HL-60 (cell line): ENCODE measurements around the gene IFIT1B.

Experiments
- DNase-seq, 2 experiments: peaks; one replicate each; pipeline ENCODE4 v3.0.0-alpha.2; 2010 to 2020; ENCODE audit warnings: low read depth in 1 of 2, low spot score in 1 of 2
- H3K27ac ChIP-seq: fragments of 250-450 bp; sonication (Bioruptor Pico); replicated peaks from 2 replicates; pipeline ENCODE4 v1.5.1; 2020; ENCODE audit warnings: mild to moderate bottlenecking, moderate library complexity
- H3K27me3 ChIP-seq: fragments of 250-450 bp; sonication (Bioruptor Pico); 2 replicates; pipeline ENCODE4 v1.5.1; 2021; ENCODE audit warnings: mild to moderate bottlenecking, moderate library complexity; ENCODE audit not compliant: insufficient read depth, poor library complexity, severe bottlenecking
- H3K4me3 ChIP-seq: replicated peaks from 2 replicates; pipeline ENCODE4 v1.5.1; 2011; ENCODE audit warnings: mild to moderate bottlenecking, control low read depth, low read length; ENCODE audit not compliant: insufficient read depth
- GABPA ChIP-seq: IDR thresholded peaks from 2 replicates; pipeline ENCODE4 v1.6.1; 2012; ENCODE audit warnings: low read depth
- POLR2AphosphoS5 ChIP-seq: IDR thresholded peaks from 2 replicates; pipeline ENCODE4 v1.6.1; 2012; ENCODE audit warnings: low read depth
- SPI1 ChIP-seq: IDR thresholded peaks from 2 replicates; pipeline ENCODE4 v1.6.1; 2012; ENCODE audit warnings: low read depth, mild to moderate bottlenecking, borderline replicate concordance
- TF ChIP-seq, protein P1 (sequence below): IDR thresholded peaks from 2 replicates; pipeline ENCODE4 v1.6.1; 2012; ENCODE audit warnings: low read depth; ENCODE audit not compliant: insufficient replicate concordance
- TF ChIP-seq, protein P2 (sequence below): IDR thresholded peaks from one replicate; pipeline ENCODE4 v1.5.1; 2011; ENCODE audit warnings: low read length, control low read depth, inconsistent platforms; ENCODE audit not compliant: insufficient read depth

The IFIT1B gene

DNA sequence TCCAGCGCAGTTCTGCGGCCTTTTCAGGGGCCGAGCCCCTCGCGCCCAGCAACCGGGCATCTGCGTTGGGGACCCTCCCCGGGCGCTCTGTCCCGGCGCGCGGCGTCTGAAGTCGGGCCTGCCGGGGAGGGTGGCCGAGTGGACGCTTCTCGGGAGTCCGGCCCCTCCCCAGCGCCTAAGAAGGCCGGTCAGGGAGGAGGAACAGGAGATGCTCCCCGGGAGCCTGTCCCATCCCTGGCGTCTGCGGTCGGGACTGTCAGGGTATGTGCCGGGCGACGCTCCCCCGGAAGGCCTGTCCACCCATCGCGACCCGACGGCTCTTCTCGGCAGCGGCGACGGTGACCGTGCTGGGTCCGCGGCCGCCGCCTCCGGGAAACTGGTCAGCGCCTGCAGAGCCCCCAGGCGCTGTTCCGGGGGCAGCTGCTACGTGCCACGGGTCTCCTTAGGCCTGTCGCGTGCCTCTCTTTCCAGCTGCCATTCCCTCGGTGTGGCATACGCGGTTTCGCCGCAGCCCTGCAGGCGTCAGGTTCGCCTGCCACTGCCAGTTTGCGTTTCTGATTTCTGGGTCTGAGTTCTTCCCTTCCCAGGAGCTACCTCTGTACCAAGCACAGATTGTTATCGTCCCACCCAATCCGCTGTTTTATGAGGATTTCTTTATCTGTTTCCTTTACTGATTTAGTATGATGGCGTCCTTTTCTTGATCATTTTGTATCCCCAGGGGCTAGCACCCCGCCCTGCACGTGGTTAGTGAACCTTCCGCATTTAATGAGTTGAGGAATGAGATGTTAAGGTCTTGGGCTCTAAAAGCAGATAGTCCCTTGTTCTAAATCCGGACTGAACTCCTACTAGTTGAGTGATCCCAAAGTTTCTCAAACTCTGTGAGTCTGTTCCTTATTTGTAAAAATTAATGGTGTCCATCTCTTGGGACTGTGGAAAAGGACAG lies 37.3 kb downstream of the IFIT1B start:
- DNase-seq, result no peak
- TF ChIP-seq GABPA, result no peak
- no peak for TF ChIP-seq POLR2AphosphoS5
- TF ChIP-seq SPI1, result no peak
- H3K4me3 ChIP-seq, result peak overlapping the region; percentile 83
- H3K27me3 ChIP-seq, result peaks cover 9% of the 10 kb centered on the region
- H3K27ac ChIP-seq, result no peak overlapping the region

DNA sequence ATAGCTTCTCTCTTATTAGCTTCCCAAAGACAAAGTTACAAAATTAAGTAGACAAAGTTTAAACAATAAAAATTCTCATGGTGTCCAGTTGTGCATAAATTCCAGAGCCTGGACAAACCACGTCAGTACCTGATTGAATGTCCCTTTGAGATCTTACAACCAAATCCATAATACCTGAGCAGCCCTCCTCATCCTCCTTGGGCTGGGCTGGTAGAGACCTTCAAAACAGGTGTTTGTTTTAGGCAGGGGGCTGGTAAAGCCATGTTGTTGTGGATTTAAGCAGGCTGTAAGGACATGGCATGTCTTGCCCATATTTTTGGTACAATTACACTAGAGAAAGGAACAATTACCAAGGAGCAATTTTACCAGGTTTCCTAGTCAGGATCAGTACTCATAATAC lies 38.6 kb downstream of the IFIT1B start:
- DNase-seq, result no peak

GRCh38 chr10:89419548-89419947 lies 41.7 kb downstream of the IFIT1B start:
- Histone ChIP-seq H3K27ac (no peak overlapping the region), H3K4me3 (no peak overlapping the region), H3K27me3 (peaks cover 13% of the 10 kb centered on the region)
- no peak for DNase-seq
- TF ChIP-seq GABPA (no peak), POLR2AphosphoS5 (no peak), SPI1 (no peak)
- TF ChIP-seq, protein P1, sequence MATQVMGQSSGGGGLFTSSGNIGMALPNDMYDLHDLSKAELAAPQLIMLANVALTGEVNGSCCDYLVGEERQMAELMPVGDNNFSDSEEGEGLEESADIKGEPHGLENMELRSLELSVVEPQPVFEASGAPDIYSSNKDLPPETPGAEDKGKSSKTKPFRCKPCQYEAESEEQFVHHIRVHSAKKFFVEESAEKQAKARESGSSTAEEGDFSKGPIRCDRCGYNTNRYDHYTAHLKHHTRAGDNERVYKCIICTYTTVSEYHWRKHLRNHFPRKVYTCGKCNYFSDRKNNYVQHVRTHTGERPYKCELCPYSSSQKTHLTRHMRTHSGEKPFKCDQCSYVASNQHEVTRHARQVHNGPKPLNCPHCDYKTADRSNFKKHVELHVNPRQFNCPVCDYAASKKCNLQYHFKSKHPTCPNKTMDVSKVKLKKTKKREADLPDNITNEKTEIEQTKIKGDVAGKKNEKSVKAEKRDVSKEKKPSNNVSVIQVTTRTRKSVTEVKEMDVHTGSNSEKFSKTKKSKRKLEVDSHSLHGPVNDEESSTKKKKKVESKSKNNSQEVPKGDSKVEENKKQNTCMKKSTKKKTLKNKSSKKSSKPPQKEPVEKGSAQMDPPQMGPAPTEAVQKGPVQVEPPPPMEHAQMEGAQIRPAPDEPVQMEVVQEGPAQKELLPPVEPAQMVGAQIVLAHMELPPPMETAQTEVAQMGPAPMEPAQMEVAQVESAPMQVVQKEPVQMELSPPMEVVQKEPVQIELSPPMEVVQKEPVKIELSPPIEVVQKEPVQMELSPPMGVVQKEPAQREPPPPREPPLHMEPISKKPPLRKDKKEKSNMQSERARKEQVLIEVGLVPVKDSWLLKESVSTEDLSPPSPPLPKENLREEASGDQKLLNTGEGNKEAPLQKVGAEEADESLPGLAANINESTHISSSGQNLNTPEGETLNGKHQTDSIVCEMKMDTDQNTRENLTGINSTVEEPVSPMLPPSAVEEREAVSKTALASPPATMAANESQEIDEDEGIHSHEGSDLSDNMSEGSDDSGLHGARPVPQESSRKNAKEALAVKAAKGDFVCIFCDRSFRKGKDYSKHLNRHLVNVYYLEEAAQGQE, result no peak
- TF ChIP-seq, protein P2, sequence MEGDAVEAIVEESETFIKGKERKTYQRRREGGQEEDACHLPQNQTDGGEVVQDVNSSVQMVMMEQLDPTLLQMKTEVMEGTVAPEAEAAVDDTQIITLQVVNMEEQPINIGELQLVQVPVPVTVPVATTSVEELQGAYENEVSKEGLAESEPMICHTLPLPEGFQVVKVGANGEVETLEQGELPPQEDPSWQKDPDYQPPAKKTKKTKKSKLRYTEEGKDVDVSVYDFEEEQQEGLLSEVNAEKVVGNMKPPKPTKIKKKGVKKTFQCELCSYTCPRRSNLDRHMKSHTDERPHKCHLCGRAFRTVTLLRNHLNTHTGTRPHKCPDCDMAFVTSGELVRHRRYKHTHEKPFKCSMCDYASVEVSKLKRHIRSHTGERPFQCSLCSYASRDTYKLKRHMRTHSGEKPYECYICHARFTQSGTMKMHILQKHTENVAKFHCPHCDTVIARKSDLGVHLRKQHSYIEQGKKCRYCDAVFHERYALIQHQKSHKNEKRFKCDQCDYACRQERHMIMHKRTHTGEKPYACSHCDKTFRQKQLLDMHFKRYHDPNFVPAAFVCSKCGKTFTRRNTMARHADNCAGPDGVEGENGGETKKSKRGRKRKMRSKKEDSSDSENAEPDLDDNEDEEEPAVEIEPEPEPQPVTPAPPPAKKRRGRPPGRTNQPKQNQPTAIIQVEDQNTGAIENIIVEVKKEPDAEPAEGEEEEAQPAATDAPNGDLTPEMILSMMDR, result no peak

More for the DNA sequence above, 38.6 kb downstream of the IFIT1B start:
- TF ChIP-seq POLR2AphosphoS5 (no peak), SPI1 (no peak), GABPA (no peak)
- TF ChIP-seq, protein P2, result no peak
- TF ChIP-seq, protein P1, result no peak
- Histone ChIP-seq H3K27me3 (peaks cover 9% of the 10 kb centered on the region), H3K4me3 (no peak overlapping the region), H3K27ac (no peak overlapping the region)

DNA sequence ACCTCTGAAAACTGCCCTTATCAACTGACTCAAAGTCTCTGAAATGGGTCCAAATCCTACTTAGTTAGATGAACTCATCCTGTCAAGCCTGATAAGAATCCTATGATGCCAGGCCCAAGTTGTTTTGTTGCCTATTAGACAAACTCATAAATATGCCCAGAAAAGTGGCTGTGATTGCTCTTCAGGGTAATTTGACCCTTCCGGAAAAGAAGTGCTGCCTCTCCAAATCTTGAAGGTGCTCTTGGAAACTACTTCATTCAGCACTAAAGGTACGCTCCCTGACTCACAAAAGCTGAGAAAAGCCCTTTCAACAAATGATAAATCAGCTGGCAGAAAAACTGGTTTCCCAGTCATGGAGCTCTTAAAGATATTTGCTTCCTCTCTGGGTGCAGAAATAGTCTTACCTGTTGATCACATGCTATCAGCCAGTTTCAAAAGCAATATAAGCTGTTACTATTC lies 43.2 kb downstream of the IFIT1B start:
- TF ChIP-seq, protein P2, result no peak
- no peak for TF ChIP-seq GABPA
- TF ChIP-seq, protein P1, result no peak
- TF ChIP-seq SPI1, result no peak
- no peak for TF ChIP-seq POLR2AphosphoS5
- no peak for DNase-seq
- H3K27ac ChIP-seq, result no peak overlapping the region
- H3K4me3 ChIP-seq, result no peak overlapping the region
- H3K27me3 ChIP-seq, result peaks cover 6% of the 10 kb centered on the region
